Stomach (tissue), 9 donors: Measurements from ENCODE around the gene CCR8. TPM values are rescaled to one million over a fixed set of nuclear protein-coding genes. Genes with fewer than 3 reads are reported as not detected.
A peak's percentile ranks its signal among the peaks of the same experiment; 100 is the strongest.
"Not testable (repeated sequence)": the region's sequence is repeated elsewhere in the genome, so short reads cannot be mapped to it uniquely, and the experiment has no call there.

Experiments
- DNase-seq, 2 donors: peaks; one replicate each; pipeline versions ENCODE4 v3.0.0 to v3.0.0-alpha.2; 2013 to 2019
- H3K27ac ChIP-seq, 5 donors: fragments of 200-600 bp in 4 of 5; sonication (generic) in 4 of 5; one replicate each; pipeline ENCODE4 v1.5.1; 2013 to 2019; ENCODE audit warnings: mild to moderate bottlenecking in 1 of 5, moderate library complexity in 1 of 5
- H3K27me3 ChIP-seq, 3 donors: fragments of 200-600 bp; sonication (generic); one replicate each; pipeline ENCODE4 v1.5.1; 2017 to 2019; ENCODE audit warnings: mixed run types in 1 of 3
- H3K36me3 ChIP-seq, 4 donors: fragments of 200-600 bp; sonication (generic); 1 replicate in 3 of 4; 2 replicates in 1 of 4; pipeline ENCODE4 v1.5.1; 2016 to 2019
- H3K4me1 ChIP-seq, 4 donors: fragments of 200-600 bp; sonication (generic); one replicate each; pipeline ENCODE4 v1.5.1; 2016 to 2019
- H3K4me3 ChIP-seq, 4 donors: fragments of 200-600 bp; sonication (generic) in 3 of 4; one replicate each; pipeline ENCODE4 v1.5.1; 2016 to 2019; ENCODE audit warnings: mild to moderate bottlenecking in 1 of 4
- H3K9me3 ChIP-seq, 4 donors: fragments of 200-600 bp; sonication (generic); one replicate each; pipeline ENCODE4 v1.5.1; 2016 to 2019
- EP300 ChIP-seq: sonication (generic); formaldehyde crosslinking; IDR thresholded peaks from one replicate; pipeline ENCODE4 v1.6.1; 2017; ENCODE audit warnings: antibody characterized with exemption
- POLR2A ChIP-seq, 4 donors: fragments of 450-650 bp; IDR thresholded peaks; one replicate each; pipeline ENCODE4 v1.6.1; 2016; ENCODE audit warnings: antibody characterized with exemption in 4 of 4, control low read depth in 2 of 4, mild to moderate bottlenecking in 1 of 4, moderate library complexity in 1 of 4
- POLR2AphosphoS5 ChIP-seq, 3 donors: sonication (generic); formaldehyde crosslinking; IDR thresholded peaks; one replicate each; pipeline ENCODE4 v1.6.1; 2016; ENCODE audit warnings: antibody characterized with exemption in 3 of 3
- WGBS, 5 donors: extraction: QIAGEN DNeasy Blood & Tissue Kit in 3 of 5; methylation state at CpG; one replicate each; pipeline versions ENCODE4 v1.1.5 to v1.1.7; 2013 to 2018; 5-methylcytosine and 5-hydroxymethylcytosine counted together
- intact Hi-C: fragments of 100-400 bp; cut with DNase I; formaldehyde crosslinking; loops from one replicate; pipeline ENCODE4 v1.15.1; 2023; ENCODE audit warnings: low total_unique reads
- polyA plus RNA-seq, 3 donors: library from polyadenylated mRNA; stranded (reverse); fragments of 200-250 nt; gene quantifications; one replicate each; pipeline ENCODE4 v1.2.3, GENCODE V29; 2013
- total RNA-seq, 5 donors: library from RNA; depleted of rRNA; stranded (reverse); fragments of >200 nt; gene quantifications; one replicate each; pipeline versions ENCODE4 v1.1.0 to v1.2.3, GENCODE V29; 2014 to 2016
- TF ChIP-seq, protein P1 (sequence below), 7 experiments: fragments of 450-650 bp in 4 of 7; fragments of 200-600 bp in 3 of 7; sonication (generic) in 3 of 7; IDR thresholded peaks; one replicate each; pipeline ENCODE4 v1.5.1; 2016 to 2019; ENCODE audit warnings: antibody characterized with exemption in 7 of 7, control low read depth in 2 of 7, mild to moderate bottlenecking in 1 of 7
- donor health status: healthy with polysubstance abuse.
- donor health status: Bipolar disorder and iron deficiency.
- donor health status: healthy.

CCR8 gene
- total and polyA plus RNA-seq, 8 donors = not detected

DNA sequence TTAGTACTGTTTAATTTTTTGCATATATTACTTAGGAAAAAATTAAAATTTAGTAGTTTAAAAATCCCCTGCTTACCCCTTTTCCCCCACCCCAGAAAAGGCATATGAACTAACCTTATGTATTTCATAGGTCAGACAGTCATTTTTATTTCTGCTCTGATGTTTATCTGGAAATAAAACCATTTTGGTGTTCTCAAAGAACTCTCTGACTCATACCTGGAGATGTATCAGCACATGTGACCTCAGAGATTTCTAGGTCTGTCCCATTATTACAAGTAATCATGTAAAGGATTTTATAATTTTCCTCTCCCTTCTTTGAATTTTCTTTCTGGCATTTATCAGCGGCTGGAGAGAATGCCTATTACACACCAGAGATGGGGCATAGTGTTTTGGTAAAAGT is 14.1 kb upstream of the CCR8 start:
- no peak for DNase-seq
- TF ChIP-seq POLR2A (IDR thresholded peaks at IDR 0.05) = no peak
- TF ChIP-seq, protein P1, sequence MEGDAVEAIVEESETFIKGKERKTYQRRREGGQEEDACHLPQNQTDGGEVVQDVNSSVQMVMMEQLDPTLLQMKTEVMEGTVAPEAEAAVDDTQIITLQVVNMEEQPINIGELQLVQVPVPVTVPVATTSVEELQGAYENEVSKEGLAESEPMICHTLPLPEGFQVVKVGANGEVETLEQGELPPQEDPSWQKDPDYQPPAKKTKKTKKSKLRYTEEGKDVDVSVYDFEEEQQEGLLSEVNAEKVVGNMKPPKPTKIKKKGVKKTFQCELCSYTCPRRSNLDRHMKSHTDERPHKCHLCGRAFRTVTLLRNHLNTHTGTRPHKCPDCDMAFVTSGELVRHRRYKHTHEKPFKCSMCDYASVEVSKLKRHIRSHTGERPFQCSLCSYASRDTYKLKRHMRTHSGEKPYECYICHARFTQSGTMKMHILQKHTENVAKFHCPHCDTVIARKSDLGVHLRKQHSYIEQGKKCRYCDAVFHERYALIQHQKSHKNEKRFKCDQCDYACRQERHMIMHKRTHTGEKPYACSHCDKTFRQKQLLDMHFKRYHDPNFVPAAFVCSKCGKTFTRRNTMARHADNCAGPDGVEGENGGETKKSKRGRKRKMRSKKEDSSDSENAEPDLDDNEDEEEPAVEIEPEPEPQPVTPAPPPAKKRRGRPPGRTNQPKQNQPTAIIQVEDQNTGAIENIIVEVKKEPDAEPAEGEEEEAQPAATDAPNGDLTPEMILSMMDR (IDR thresholded peaks at IDR 0.05) = no peak
- TF ChIP-seq EP300 = no peak
- TF ChIP-seq POLR2AphosphoS5 (IDR thresholded peaks at IDR 0.05) = no peak

DNA sequence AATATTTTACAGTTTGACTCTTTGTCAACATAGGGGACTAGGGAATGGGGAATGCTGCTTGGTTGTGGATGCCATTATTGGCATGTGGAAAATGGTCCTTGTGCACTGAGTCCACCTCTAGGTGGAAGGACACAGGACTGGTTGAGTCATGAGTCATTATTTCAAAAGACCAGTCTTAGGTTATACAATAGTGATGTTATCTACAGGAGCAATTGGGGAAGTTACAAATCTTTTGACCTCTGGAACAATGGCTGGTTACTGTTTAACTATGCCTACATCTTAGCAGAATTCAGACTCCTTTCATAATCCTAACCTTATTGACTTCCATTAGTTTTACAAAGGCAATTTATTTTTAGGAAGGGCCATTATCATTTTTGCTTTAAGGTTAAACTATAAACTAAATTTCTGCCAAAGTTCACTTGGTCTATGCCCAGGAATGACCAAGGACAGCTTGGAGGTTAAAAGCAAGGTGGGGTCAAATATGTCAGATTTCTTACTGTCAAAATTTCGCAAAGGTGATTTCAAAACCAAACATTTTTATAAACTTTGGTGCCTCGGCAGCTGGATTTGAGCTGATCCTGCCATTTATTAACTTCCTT is 11.8 kb upstream of the CCR8 start:
- WGBS, 5 donors = 33 to 63% (median 46%) methylated on average over 2 of the region's 2 CpGs
- intact Hi-C loops = no loop called here
- Histone ChIP-seq H3K9me3 (peaks cover 0 to 11% (median 5%) of the 10 kb centered on the region in 4 donors), H3K27ac (peak overlapping the region in 2 of 5 donors; percentile 16 to 29), H3K4me1 (peaks cover 0 to 7% (median 0%) of the 10 kb centered on the region in 4 donors), H3K36me3 (no peaks in the 10 kb centered on the region), H3K27me3 (no peaks in the 10 kb centered on the region), H3K4me3 (no peak overlapping the region)
- peak in 1 of 2 donors; percentile 56 for DNase-seq
- TF ChIP-seq EP300 (no peak), POLR2AphosphoS5 (IDR thresholded peaks at IDR 0.05) (peak in 1 of 3 donors; percentile 57)

More for the DNA sequence above, 14.1 kb upstream of the CCR8 start:
- H3K27me3 ChIP-seq = no peaks in the 10 kb centered on the region
- 74 to 96% (median 89%) methylated on average over 1 of the region's 1 CpG for WGBS, 5 donors
- H3K4me1 ChIP-seq = peaks cover 0 to 7% (median 0%) of the 10 kb centered on the region in 4 donors
- no peaks in the 10 kb centered on the region for H3K36me3 ChIP-seq
- no peak overlapping the region for H3K4me3 ChIP-seq
- peaks cover 0 to 11% (median 5%) of the 10 kb centered on the region in 4 donors for H3K9me3 ChIP-seq
- H3K27ac ChIP-seq = no peak overlapping the region
- intact Hi-C loops = no loop called here

DNA sequence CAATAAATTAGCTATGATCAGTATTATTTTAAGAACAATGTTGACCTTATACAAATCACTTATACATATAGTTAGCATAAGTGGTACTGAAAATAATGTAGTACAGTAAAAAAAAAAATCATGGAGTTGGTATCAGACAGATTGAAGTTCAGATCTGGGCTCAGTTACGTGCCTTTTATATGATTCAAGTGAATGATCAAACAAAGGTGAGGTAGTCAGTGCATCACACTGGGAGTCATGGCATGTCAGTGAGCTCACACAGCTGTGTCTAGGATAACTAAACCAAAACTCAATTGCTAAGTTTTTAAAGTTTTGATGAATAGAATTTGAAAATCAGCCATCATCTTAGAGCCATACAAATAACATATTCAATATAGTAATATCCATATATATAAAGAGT is 11.2 kb upstream of the CCR8 start:
- DNase-seq = no peak
- no peak overlapping the region for H3K4me3 ChIP-seq
- peaks cover 0 to 11% (median 5%) of the 10 kb centered on the region in 4 donors for H3K9me3 ChIP-seq
- no peaks in the 10 kb centered on the region for H3K27me3 ChIP-seq
- intact Hi-C loops = no loop called here
- H3K4me1 ChIP-seq = peaks cover 0 to 7% (median 0%) of the 10 kb centered on the region in 4 donors
- 50 to 75% (median 58%) methylated on average over 1 of the region's 1 CpG for WGBS, 5 donors
- H3K36me3 ChIP-seq = no peaks in the 10 kb centered on the region
- H3K27ac ChIP-seq = no peak overlapping the region
- TF ChIP-seq EP300 (no peak), POLR2A (IDR thresholded peaks at IDR 0.05) (no peak), POLR2AphosphoS5 (IDR thresholded peaks at IDR 0.05) (no peak)
- TF ChIP-seq, protein P1 (IDR thresholded peaks at IDR 0.05) = no peak

DNA sequence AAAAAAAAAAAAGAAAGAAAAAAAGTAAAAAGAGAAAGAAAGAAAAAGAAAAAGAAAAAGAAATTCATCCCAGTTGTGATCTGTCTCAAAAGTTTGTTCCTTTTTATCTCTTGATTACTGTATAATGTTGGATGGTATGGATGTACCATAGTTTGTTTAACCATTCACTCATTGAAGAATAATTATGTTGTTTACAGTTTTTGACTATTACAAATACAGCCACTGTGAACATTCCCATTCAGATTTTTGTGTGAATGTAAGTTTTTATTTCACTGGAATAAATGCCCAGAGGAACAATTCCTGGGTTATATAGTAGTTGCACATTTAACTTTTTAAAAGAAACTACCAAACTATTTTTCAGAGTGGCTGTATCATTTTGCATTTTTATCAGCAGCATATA is 10.3 kb upstream of the CCR8 start:
- intact Hi-C loops = no loop called here
- Histone ChIP-seq H3K4me3 (no peak overlapping the region), H3K27ac (no peak overlapping the region), H3K27me3 (no peaks in the 10 kb centered on the region), H3K9me3 (peaks cover 0 to 8% (median 4%) of the 10 kb centered on the region in 4 donors), H3K4me1 (peaks cover 0 to 7% (median 0%) of the 10 kb centered on the region in 4 donors), H3K36me3 (no peaks in the 10 kb centered on the region)
- TF ChIP-seq POLR2A (IDR thresholded peaks at IDR 0.05) (no peak), EP300 (no peak), POLR2AphosphoS5 (IDR thresholded peaks at IDR 0.05) (no peak)
- TF ChIP-seq, protein P1 (IDR thresholded peaks at IDR 0.05) = no peak
- no peak for DNase-seq

DNA sequence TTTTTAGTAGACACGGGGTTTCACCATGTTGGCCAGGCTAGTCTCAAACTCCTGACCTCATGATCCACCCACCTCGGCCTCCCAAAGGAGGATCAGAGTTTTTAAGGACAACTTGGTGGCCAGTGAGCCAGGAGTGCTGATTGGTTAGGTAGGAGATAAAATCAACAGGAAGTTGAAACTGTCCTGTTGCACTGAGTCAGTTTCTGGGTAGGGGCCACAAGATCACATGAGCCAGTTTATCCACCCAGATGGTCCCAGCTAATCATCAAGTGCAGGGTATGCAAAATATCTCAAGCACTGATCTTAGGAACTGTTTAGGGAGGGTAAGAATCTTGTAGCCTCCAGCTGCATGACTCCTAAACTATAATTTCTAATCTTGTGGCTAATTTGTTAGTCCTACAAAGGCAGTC is 7.9 kb upstream of the CCR8 start:
- H3K36me3 ChIP-seq, DNase-seq: not testable (repeated sequence)
- WGBS, 5 donors = 72 to 93% (median 90%) methylated on average over 2 of the region's 2 CpGs

DNA sequence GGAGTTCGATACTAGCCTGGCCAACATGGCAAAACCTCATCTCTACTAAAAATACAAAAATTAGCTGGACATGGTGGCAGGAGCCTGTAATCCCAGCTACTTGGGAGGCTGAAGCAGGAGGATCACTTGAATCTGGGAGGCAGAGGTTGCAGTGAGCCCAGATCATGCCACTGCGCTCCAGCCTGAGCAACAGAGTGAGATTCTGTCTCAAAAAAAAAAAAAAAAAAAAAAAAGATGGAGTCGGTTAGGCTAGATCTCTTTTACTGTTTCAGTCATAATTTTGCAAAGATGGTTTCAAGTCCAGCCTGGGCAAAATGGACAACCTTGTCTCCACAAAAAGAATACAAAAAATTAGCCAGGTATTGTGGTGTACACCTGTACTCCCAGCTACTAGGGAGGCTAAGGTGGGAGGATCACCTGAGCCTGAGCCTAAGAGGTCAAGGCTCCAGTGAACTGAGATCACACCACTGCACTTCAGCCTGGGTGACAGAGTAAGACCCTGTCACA is 7.2 kb upstream of the CCR8 start:
- H3K4me3 ChIP-seq, H3K4me1 ChIP-seq, H3K27me3 ChIP-seq, H3K27ac ChIP-seq, H3K36me3 ChIP-seq, DNase-seq, intact Hi-C loops, H3K9me3 ChIP-seq: not testable (repeated sequence)
- WGBS, 5 donors = 57 to 65% (median 61%) methylated on average over 3 of the region's 3 CpGs

More for the DNA sequence above, 7.9 kb upstream of the CCR8 start:
- H3K4me1 ChIP-seq, H3K27me3 ChIP-seq, H3K4me3 ChIP-seq, H3K27ac ChIP-seq, intact Hi-C loops, H3K9me3 ChIP-seq: not testable (repeated sequence)
